ENCODE data around the gene CDS1.

The CDS1 gene

DNA sequence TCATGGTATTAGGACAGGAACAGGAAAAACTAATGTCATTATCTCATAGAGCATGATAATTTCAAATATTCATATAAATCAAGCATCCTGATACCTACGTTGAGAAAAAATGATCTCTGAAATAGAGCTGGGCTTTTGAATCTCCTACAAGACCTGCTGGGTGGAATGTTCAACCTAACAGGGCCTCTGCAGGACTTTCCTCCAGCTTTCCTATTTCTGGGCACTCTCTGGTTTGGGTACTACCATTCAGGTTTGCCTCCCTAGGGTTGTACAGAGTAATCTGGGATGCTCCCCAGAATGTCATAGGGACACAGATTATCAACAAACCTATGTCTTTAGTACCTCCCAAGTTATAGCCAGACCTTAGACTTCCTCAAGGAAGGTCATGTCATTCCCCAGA is 108.9 kb downstream of the CDS1 start:
- no peak for FAIRE-seq
- TF ChIP-seq POLR2A (IDR thresholded peaks at IDR 0.05; ENCODE audit: low read depth, low read length) (no peak), TAF1 (IDR thresholded peaks at IDR 0.05; ENCODE audit: low read depth, low read length) (no peak), POLR2AphosphoS5 (IDR thresholded peaks at IDR 0.05; ENCODE audit: low read depth, low read length) (no peak), POU2F2 (IDR thresholded peaks at IDR 0.05; ENCODE audit: low read depth, low read length) (no peak), PAX5 (IDR thresholded peaks at IDR 0.05; ENCODE audit: insufficient read depth, low read length, severe bottlenecking) (no peak), SPI1 (IDR thresholded peaks at IDR 0.05; ENCODE audit: low read depth, low read length) (no peak)
- no peak for DNase-seq (ENCODE audit: insufficient read length, low spot score)

- TF ChIP-seq SPI1 (IDR thresholded peaks at IDR 0.05; ENCODE audit: low read depth, low read length) (no peak), PAX5 (IDR thresholded peaks at IDR 0.05; ENCODE audit: insufficient read depth, low read length, severe bottlenecking) (no peak), TAF1 (IDR thresholded peaks at IDR 0.05; ENCODE audit: low read depth, low read length) (no peak), POU2F2 (IDR thresholded peaks at IDR 0.05; ENCODE audit: low read depth, low read length) (no peak), POLR2A (IDR thresholded peaks at IDR 0.05; ENCODE audit: low read depth, low read length) (no peak), POLR2AphosphoS5 (IDR thresholded peaks at IDR 0.05; ENCODE audit: low read depth, low read length) (no peak)
- DNase-seq (ENCODE audit: insufficient read length, low spot score) (no peak), FAIRE-seq (no peak)
Measured at GRCh38 chr4:84697159-84697558, 114.2 kb downstream of the CDS1 start.

DNA sequence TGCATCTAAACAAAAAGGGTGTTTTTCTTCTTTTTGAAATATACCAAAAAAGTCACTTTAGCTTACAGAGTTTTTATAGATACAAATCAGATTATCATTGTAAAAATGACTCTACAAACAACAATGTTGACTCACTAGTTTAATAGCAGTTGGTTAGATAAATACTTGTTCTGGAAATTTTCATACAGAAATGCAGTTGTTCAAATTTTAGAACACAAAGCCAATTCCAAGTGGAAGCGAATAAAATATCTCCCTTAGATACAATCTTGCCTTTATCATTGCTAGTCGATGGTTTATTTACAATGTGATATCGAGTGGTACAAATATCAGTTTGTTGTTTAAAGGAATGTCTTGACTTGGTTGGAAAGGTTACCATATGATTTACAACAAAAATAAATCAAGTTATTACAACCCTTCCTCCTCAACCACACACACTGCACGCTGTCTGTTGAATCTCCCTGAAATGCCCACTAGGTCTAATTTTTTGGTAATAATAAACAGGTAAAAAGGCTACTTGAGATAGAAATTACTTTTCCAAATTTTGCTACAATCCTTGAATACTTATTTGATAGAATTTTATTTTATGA is 114.8 kb downstream of the CDS1 start:
- TF ChIP-seq SPI1 (IDR thresholded peaks at IDR 0.05; ENCODE audit: low read depth, low read length) (no peak), POLR2AphosphoS5 (IDR thresholded peaks at IDR 0.05; ENCODE audit: low read depth, low read length) (no peak), PAX5 (IDR thresholded peaks at IDR 0.05; ENCODE audit: insufficient read depth, low read length, severe bottlenecking) (no peak), POU2F2 (IDR thresholded peaks at IDR 0.05; ENCODE audit: low read depth, low read length) (no peak), TAF1 (IDR thresholded peaks at IDR 0.05; ENCODE audit: low read depth, low read length) (no peak), POLR2A (IDR thresholded peaks at IDR 0.05; ENCODE audit: low read depth, low read length) (no peak)
- DNase-seq (ENCODE audit: insufficient read length, low spot score), result no peak
- FAIRE-seq, result no peak

DNA sequence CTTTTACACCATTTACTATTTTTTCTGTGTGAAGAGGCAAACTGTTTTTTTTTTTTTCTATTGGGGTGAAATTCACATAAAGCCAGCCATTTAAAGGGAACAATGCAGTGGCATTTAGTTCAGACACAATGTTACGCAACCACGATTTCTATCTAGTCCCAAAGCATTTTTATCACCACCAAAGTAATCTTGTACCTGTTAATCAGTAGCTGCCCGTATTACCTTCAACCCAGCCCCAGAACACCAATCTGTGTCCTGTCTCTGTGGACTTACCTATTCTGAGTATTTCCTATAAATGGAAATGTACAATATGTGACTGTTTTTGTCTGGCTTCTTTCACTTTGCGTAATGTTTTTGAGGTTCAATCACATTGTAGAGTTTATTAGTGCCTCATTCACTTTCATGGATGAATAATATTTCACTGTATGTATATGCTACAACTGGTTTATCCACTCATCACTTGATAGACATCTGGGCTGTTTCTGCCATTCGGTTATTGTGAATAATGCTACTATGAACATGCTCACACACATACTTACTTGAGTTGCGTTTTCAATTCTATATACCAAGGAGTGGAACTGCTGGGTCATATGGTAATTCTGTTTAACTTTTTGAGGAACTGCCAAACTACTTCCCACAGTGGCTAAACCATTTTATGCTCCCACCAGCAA is 116.2 kb downstream of the CDS1 start:
- no peak for TF ChIP-seq POU2F2 (IDR thresholded peaks at IDR 0.05; ENCODE audit: low read depth, low read length)
- TF ChIP-seq POLR2A (IDR thresholded peaks at IDR 0.05; ENCODE audit: low read depth, low read length), result no peak
- TF ChIP-seq TAF1 (IDR thresholded peaks at IDR 0.05; ENCODE audit: low read depth, low read length), result no peak
- TF ChIP-seq POLR2AphosphoS5 (IDR thresholded peaks at IDR 0.05; ENCODE audit: low read depth, low read length), result no peak
- TF ChIP-seq SPI1 (IDR thresholded peaks at IDR 0.05; ENCODE audit: low read depth, low read length), result no peak
- no peak for TF ChIP-seq PAX5 (IDR thresholded peaks at IDR 0.05; ENCODE audit: insufficient read depth, low read length, severe bottlenecking)
- FAIRE-seq, result no peak

More for the DNA sequence above, 116.2 kb downstream of the CDS1 start:
- no peak for DNase-seq (ENCODE audit: insufficient read length, low spot score)
